IgD-negative memory B cell (primary cell): ENCODE measurements around the gene METTL22. TPM values are rescaled to one million over a fixed set of nuclear protein-coding genes. Genes with fewer than 3 reads are reported as not detected.

Experiments
- H3K27ac Mint-ChIP-seq, 3 donors: one replicate each; pipeline ENCODE4 v1.8.0; 2020 to 2022; ENCODE audit warnings: mild to moderate bottlenecking in 3 of 3, mixed read lengths in 3 of 3, moderate library complexity in 1 of 3
- H3K27me3 Mint-ChIP-seq: one replicate; pipeline ENCODE4 v1.8.0; 2021; ENCODE audit warnings: mixed read lengths
- H3K36me3 Mint-ChIP-seq: one replicate; pipeline ENCODE4 v1.8.0; 2020; ENCODE audit warnings: mild to moderate bottlenecking, mixed read lengths
- H3K4me1 Mint-ChIP-seq, 3 donors: one replicate each; pipeline ENCODE4 v1.8.0; 2020 to 2022; ENCODE audit warnings: mixed read lengths in 3 of 3, mild to moderate bottlenecking in 1 of 3
- H3K4me3 Mint-ChIP-seq, 4 donors: one replicate each; pipeline ENCODE4 v1.8.0; 2020 to 2022; ENCODE audit warnings: mild to moderate bottlenecking in 4 of 4, mixed read lengths in 4 of 4, moderate library complexity in 3 of 4
- H3K9me3 Mint-ChIP-seq, 3 donors: one replicate each; pipeline ENCODE4 v1.8.0; 2020 to 2021; ENCODE audit warnings: mixed read lengths in 3 of 3, mild to moderate bottlenecking in 1 of 3
- polyA plus RNA-seq: library from polyadenylated mRNA; unstranded; fragments of 300-500 nt; fragmentation: Illumina TruSeq; gene quantifications from one replicate; pipeline ENCODE4 v1.2.3, GENCODE V29; 2021

Gene METTL22
- polyA plus RNA-seq, 1 donor from 2014 or later: 17.5 TPM

DNA sequence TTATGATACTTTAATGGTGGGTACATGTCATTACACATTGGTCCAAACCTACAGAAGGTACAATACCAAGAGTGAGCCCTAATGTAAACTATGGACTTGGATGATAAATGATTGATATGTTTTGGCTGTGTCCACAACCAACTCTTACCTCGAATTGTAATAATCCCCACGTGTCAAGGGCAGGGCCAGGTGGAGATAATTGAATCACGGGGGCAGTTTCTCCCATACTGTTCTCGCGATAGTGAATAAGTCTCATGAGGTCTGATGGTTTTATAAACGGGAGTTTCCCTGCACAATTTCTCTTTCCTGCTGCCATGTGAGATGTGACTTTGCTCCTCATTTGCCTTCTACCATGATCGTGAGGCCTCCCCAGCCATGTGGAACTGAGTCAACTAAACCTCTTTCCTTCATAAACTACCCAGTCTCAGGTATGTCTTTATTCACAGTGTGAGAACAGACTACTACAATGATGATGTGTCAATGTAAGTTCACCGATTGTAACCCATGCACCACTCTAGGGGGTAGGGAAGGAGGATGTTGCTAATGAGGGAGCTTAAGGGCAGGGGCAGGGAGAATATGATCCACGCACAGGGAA is 7.0 kb upstream of the METTL22 start:
- no peaks in the 10 kb centered on the region for H3K36me3 Mint-ChIP-seq
- no peak overlapping the region for H3K27ac Mint-ChIP-seq
- peaks cover 0 to 3% (median 2%) of the 10 kb centered on the region in 3 donors for H3K4me1 Mint-ChIP-seq
- H3K9me3 Mint-ChIP-seq: peaks cover 0 to 1% (median 0%) of the 10 kb centered on the region in 3 donors
- peaks cover 17% of the 10 kb centered on the region for H3K27me3 Mint-ChIP-seq
- no peak overlapping the region for H3K4me3 Mint-ChIP-seq

DNA sequence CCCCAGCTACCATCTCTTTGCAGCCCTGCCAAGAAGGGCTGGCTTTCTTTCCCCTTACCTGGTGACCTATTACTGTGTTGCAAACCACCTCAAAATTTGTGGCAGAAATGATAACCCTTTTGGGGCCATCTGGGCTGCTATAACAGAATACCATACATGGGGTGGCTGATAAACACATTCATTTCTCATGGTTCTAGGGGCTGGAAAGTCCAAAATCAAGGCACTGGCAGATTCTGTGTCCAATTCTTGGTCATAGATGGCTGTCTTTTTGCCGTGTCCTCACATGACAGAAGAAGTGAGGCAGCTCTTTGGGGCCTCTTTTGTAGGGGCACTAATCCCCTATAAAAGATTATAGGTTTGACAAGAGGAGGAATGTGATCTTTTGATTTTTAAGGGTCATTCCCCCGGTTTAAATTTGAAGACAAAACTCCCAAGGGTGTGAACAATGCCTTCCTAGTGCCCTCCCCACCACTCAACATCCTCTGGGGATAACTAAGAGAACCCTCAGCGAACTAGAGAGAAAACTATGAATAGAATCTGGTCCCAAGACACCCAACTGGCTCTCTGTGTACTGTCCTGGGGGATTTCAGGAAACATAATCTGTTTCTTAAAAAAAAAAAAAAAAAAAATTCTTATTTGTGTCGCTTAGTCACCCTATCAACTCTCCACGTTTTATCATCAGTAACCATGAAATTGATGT is 1.7 kb upstream of the METTL22 start:
- Mint-ChIP-seq H3K4me1 (peaks cover 6 to 9% (median 6%) of the 10 kb centered on the region in 3 donors), H3K4me3 (peak overlapping the region in 2 of 4 donors; percentile 25 to 97), H3K27ac (no peak overlapping the region), H3K36me3 (no peaks in the 10 kb centered on the region), H3K27me3 (peaks cover 14% of the 10 kb centered on the region), H3K9me3 (no peaks in the 10 kb centered on the region)

DNA sequence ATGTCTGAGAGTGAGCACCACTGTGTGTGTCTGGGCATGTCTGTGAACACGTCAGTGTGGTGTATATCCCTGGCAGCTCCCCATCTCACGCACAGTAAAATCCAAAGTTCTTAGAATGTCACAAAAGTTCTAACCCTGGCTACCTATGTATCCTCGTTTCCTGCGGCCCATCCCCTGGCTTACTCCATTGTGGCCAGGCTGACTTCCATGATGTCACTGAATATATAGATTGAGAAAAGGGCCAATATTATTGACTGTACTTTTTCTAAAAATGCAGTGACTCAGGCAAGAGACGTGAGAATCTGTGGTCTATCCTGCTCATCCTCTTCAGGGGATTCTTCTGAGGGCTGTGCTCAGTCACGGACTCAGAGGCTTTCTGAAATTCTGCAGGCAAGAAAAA is 963 bp upstream of the METTL22 start:
- peaks cover 14% of the 10 kb centered on the region for H3K27me3 Mint-ChIP-seq
- peak overlapping the region; percentile 91 to 97 (median 94) for H3K4me3 Mint-ChIP-seq
- peaks cover 6 to 9% (median 6%) of the 10 kb centered on the region in 3 donors for H3K4me1 Mint-ChIP-seq
- peaks cover 2% of the 10 kb centered on the region for H3K36me3 Mint-ChIP-seq
- H3K9me3 Mint-ChIP-seq: no peaks in the 10 kb centered on the region
- H3K27ac Mint-ChIP-seq: peak overlapping the region in 1 of 3 donors; percentile 83

DNA sequence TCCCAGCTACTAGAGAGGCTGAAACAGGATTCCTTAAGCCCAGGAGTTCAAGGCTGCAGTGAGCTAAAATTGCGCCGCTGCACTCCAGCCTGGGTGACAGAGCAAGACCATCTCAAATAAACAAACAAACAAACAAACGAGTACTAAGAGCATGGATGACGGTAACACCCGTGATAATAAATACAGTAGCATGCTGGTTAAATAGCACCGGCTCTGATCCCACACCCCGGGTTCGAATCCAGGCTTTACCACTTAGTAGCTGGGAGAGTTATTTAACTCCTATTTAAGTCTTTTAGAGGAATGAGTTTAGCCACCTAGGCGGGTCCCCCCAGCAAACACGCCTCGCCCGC is 301 bp upstream of the METTL22 start:
- Mint-ChIP-seq H3K27ac (peak overlapping the region in 2 of 3 donors; percentile 83 to 98), H3K9me3 (no peaks in the 10 kb centered on the region), H3K4me3 (peak overlapping the region; percentile 91 to 97 (median 94)), H3K4me1 (peaks cover 6 to 9% (median 6%) of the 10 kb centered on the region in 3 donors), H3K36me3 (peaks cover 2% of the 10 kb centered on the region), H3K27me3 (peaks cover 13% of the 10 kb centered on the region)

DNA sequence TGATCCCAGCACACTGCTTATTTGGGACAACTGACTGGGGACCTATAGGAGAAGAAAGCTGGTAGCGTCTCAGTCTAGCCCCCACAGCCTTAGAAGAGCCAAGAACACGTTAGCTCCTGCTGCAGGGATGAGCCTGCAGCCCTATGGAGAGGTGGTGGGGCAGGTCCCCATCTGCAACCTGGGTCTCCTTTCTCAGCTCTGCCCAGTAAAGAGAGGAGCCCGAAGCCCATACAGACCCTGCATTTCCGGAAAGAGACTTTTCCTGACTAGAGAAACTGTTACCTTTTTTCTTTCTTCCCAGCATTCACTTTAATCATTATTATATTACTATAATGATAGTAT is 788 bp downstream of the METTL22 start:
- Mint-ChIP-seq H3K36me3 (peaks cover 5% of the 10 kb centered on the region), H3K4me1 (peaks cover 6 to 13% (median 9%) of the 10 kb centered on the region in 3 donors), H3K4me3 (peak overlapping the region; percentile 91 to 97 (median 94)), H3K27ac (peak overlapping the region; percentile 23 to 98 (median 83)), H3K27me3 (peaks cover 7% of the 10 kb centered on the region), H3K9me3 (no peaks in the 10 kb centered on the region)

DNA sequence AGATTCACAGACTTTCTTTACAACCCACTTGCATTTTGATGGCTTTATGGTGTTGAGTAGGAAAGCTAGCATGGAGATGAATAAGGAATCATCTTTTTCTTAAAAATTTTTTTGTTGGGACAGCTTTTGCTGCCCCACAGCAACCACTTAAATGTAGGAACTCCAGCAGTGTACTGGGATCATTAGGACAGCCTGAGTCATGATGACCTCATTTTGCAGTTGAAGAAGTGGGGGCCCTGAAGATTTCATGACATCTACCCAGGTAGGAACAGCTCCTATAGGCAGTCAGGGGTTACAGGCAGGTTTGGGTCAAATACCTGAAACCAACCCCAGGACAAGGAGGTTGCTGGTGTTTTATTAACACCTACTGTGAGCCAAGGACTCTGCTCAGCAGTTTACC is 2.1 kb downstream of the METTL22 start:
- H3K9me3 Mint-ChIP-seq: no peaks in the 10 kb centered on the region
- peaks cover 10 to 13% (median 12%) of the 10 kb centered on the region in 3 donors for H3K4me1 Mint-ChIP-seq
- no peak overlapping the region for H3K27ac Mint-ChIP-seq
- H3K36me3 Mint-ChIP-seq: peaks cover 8% of the 10 kb centered on the region
- H3K27me3 Mint-ChIP-seq: peaks cover 5% of the 10 kb centered on the region
- peak overlapping the region in 3 of 4 donors; percentile 9 to 92 (median 60) for H3K4me3 Mint-ChIP-seq

DNA sequence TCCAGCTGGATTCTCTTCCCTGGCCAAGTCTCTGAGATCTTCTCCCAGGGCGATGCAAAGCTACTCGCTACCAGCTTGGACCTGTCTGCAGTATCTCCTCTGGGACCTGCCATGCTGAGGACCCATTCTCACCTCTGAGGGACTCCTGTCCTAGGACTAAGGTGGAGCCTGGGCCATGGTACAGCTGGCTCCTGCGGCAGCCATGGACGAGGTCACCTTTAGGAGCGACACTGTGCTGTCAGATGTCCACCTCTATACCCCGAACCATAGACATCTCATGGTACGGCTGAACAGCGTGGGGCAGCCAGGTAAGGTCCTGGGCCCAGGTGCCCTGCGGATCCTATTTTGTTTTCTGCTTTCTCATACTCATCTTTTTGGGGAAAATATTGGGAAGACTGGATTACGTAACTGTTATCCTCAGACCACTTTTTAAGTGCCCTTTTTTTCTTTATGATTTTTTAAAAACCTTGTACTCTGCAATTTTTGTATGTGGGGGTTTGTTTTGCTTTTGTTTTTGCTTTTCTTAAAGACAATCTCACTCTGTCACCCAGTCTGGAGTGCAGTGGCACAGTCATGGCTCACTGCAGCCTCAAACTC is 4.1 kb downstream of the METTL22 start:
- Mint-ChIP-seq H3K27me3 (peaks cover 1% of the 10 kb centered on the region), H3K36me3 (peaks cover 8% of the 10 kb centered on the region), H3K27ac (no peak overlapping the region), H3K4me1 (peaks cover 12 to 13% (median 12%) of the 10 kb centered on the region in 3 donors), H3K9me3 (no peaks in the 10 kb centered on the region), H3K4me3 (no peak overlapping the region)

DNA sequence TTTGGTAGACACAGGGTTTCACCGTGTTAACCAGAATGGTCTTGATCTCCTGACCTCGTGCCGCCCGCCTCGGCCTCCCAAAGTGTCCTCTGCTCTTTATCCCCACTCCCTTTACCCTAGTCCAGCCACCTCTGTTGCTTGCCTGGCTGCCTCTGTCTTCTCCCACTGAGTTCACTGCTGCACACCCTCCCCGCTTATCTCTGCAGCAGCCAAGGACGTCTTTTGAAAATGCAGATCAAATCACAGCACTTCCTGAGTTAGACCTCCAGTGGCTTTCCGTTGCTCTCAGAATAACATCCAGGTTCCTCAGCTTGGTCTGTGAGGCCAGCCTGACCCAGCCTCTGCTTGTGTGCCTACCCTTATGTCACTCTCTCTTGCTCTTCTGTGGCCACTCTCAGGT is 5.4 kb downstream of the METTL22 start:
- Mint-ChIP-seq H3K36me3 (peaks cover 8% of the 10 kb centered on the region), H3K4me3 (peak overlapping the region in 1 of 4 donors; percentile 38), H3K27ac (no peak overlapping the region), H3K9me3 (no peaks in the 10 kb centered on the region), H3K27me3 (no peaks in the 10 kb centered on the region), H3K4me1 (peaks cover 10 to 11% (median 11%) of the 10 kb centered on the region in 3 donors)

DNA sequence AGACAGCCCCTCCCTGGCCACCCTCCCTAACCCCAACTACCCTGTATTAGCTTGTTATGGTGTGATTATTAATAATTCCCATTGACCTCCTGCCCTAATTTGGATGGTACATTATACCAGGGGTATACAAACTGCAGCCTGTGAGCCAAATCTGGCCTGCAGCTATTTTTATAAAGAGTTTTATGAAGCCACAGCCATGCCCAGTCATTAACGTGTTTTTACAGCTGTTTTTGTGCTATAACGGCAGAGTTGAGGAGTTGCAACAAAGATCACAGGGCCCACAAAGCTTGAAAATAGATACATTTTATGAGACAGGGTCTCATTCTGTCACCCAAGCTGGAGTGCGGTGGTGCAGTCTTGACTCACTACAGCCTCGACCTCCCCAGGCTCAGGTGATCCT is 6.0 kb downstream of the METTL22 start:
- peaks cover 8% of the 10 kb centered on the region for H3K36me3 Mint-ChIP-seq
- peak overlapping the region in 1 of 4 donors; percentile 38 for H3K4me3 Mint-ChIP-seq
- peaks cover 6% of the 10 kb centered on the region in 3 donors for H3K4me1 Mint-ChIP-seq
- no peak overlapping the region for H3K27ac Mint-ChIP-seq
- no peaks in the 10 kb centered on the region for H3K27me3 Mint-ChIP-seq
- no peaks in the 10 kb centered on the region for H3K9me3 Mint-ChIP-seq

DNA sequence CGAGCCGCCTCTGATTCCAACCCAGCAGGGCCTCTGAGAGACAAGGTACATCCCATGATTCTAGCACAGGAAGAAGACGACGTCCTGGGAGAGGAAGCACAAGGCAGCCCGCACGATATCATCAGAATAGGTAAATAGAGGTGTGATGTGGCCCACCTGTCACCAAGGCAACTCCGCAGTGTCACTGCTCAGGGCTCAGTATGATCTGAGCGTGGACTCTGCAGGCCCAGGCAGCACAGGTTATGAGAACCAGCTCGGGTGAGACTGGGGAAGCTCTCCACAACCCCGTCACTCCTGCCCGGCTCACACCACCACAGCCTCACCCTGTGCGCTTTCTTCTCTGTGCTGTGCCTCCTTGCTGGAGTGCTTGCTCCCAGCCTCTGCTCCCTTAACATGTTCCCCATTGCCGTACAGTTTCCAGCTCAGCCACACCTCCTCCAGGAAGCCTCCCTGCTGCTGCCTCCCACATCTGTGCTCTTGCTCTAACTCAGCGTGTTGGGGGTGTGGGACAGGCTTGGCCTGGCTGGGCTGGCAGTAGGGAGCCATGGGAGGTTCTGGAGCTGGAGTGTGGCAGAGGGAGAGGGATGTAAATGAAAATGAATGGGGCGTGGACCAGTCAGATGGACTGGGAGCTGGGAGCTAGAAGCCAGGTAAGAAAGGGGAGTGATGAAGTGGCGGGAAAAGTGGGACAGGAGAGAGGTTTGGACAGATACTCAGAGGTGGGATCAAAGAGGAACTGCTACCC is 7.7 kb downstream of the METTL22 start:
- H3K27me3 Mint-ChIP-seq: no peaks in the 10 kb centered on the region
- H3K4me3 Mint-ChIP-seq: peak overlapping the region in 1 of 4 donors; percentile 17
- H3K27ac Mint-ChIP-seq: peak overlapping the region in 2 of 3 donors; percentile 0 to 86
- H3K36me3 Mint-ChIP-seq: peaks cover 10% of the 10 kb centered on the region
- peaks cover 4 to 6% (median 6%) of the 10 kb centered on the region in 3 donors for H3K4me1 Mint-ChIP-seq
- H3K9me3 Mint-ChIP-seq: no peaks in the 10 kb centered on the region

DNA sequence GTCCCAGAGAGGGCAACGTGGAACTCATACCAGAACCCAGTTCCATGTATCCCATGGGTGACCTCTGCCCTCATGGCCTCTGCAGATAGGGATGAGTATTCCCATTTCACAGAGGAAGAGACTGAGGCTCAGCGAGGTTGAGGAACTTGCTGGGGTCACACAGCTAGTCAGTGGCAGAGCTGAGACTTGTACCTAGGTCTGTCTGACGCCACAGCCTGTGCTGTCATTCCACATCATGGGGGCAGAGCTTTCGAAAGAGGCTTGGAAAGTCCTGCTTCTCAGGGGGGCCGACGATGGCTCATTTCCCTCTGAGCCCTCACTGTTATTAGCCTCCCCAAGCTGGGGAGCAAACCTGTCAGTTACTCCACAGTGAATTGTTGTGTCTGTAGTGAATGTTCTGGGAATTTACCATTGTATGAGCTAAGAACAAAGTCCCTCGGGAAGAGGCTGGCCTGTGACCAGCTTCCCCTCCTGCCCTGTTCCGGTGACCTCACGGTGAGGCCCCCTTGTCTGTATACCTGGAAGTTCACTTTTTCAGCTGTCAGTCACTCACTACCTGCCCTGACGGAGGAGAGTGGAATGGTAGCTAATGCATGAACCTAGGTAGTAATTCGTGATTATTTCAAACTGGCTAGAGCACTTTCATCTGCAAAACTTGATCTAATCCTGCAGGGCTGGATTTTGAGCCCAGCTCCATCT is 8.9 kb downstream of the METTL22 start:
- Mint-ChIP-seq H3K4me1 (peaks cover 4 to 6% (median 6%) of the 10 kb centered on the region in 3 donors), H3K4me3 (no peak overlapping the region), H3K27ac (no peak overlapping the region), H3K36me3 (peaks cover 8% of the 10 kb centered on the region), H3K27me3 (no peaks in the 10 kb centered on the region), H3K9me3 (no peaks in the 10 kb centered on the region)

DNA sequence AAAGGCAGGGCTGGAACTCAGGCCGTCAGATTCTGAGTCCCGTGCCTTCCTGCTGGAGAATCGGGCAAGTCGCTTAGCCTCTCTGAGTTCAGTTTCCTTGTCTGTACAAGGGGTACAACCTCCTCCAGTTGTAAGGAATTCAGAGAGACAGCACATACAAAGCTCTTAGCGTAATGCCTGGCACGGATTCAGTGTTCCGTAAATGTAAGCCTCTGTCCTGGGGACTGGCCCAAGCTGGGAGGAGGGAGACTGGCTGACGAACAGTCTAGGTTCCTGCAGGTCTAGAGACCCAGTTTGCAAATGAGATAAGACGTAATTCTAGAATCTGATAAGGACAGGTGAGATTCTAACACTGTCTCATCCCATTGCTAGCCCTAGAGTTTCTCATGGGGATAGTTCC is 9.9 kb downstream of the METTL22 start:
- H3K27me3 Mint-ChIP-seq: no peaks in the 10 kb centered on the region
- H3K9me3 Mint-ChIP-seq: no peaks in the 10 kb centered on the region
- no peak overlapping the region for H3K4me3 Mint-ChIP-seq
- H3K27ac Mint-ChIP-seq: no peak overlapping the region
- peaks cover 4 to 6% (median 6%) of the 10 kb centered on the region in 3 donors for H3K4me1 Mint-ChIP-seq
- H3K36me3 Mint-ChIP-seq: peaks cover 8% of the 10 kb centered on the region

DNA sequence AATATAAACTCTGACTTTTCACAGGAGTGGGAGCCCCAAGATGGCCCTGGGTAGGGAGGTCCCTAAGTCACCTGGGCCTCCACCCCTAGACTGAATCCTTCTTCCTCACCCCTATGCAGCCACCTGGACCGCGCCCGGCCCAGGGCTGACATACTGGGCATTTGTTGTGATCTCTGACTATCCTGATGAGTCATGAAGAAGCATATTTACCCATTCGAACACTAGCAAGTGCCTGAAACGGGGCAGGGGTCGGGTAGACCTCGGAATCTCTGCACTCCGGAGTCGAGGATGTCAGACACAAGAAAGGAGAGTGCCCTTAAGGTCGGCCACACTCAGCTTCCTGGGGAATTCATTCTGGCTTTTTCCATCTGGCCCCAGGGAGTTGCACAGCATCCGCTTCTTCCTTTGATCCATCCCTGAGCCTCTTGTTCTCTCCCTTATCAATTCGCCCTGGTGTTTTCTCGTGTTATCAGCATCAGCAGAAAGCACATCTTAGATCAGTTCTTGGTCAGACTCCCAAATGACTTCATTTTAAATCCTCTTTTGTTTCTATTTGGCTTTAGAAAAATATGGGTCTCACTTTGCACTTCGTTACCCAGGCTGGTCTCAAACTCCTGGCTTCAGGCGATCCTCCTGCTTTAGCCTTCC is 10.4 kb downstream of the METTL22 start:
- H3K27ac Mint-ChIP-seq: no peak overlapping the region
- no peak overlapping the region for H3K4me3 Mint-ChIP-seq
- peaks cover 7% of the 10 kb centered on the region for H3K36me3 Mint-ChIP-seq
- no peaks in the 10 kb centered on the region for H3K9me3 Mint-ChIP-seq
- H3K4me1 Mint-ChIP-seq: peaks cover 2 to 6% (median 5%) of the 10 kb centered on the region in 3 donors
- H3K27me3 Mint-ChIP-seq: no peaks in the 10 kb centered on the region

DNA sequence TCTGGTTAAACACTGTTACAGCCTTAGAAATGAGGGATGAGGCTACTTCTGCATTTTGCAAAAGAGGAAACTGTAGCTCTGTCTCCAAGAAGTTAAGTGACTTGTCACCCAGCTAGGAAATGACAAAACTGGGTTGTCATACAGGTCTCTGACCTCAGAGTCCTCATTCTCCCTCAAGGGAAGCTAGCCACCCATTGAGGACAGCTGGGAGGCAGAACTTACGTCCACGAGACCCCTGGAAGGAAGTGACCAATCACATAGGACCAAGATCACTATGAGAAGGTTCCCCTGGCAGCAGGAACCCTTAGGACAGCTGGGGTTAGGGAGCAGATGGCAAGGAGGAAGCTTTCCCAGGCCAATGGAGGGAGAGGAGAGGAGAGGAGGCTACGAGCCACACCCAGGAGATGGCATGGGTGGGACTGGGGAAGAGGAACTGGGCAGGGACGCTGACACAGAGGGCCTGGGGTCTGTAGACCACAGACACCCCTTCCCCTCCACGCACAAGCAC is 11.2 kb downstream of the METTL22 start:
- no peak overlapping the region for H3K4me3 Mint-ChIP-seq
- H3K4me1 Mint-ChIP-seq: peaks cover 0 to 6% (median 2%) of the 10 kb centered on the region in 3 donors
- peaks cover 5% of the 10 kb centered on the region for H3K36me3 Mint-ChIP-seq
- H3K9me3 Mint-ChIP-seq: no peaks in the 10 kb centered on the region
- H3K27ac Mint-ChIP-seq: no peak overlapping the region
- H3K27me3 Mint-ChIP-seq: no peaks in the 10 kb centered on the region
